Endodermal cell (in vitro differentiated cells): ENCODE data around the gene RNF114. TPM values are rescaled to one million over a fixed set of nuclear protein-coding genes. Genes with fewer than 3 reads are reported as not detected.

Experiments
- DNase-seq: peaks from one replicate; pipeline ENCODE4 v3.0.0-alpha.2; 2017
- H3K27ac ChIP-seq: 2 replicates; pipeline ENCODE4 v1.5.1; 2013; ENCODE audit warnings: mild to moderate bottlenecking, low read depth, low read length, moderate library complexity
- H3K27me3 ChIP-seq: 2 replicates; pipeline ENCODE4 v1.6.1; 2013; ENCODE audit warnings: mild to moderate bottlenecking, low read length, moderate library complexity; ENCODE audit not compliant: insufficient read depth, control insufficient read depth, poor library complexity, severe bottlenecking
- H3K36me3 ChIP-seq: 2 replicates; pipeline ENCODE4 v1.7.0; 2013; ENCODE audit warnings: mild to moderate bottlenecking, low read length, moderate library complexity; ENCODE audit not compliant: control insufficient read depth, insufficient read depth
- H3K4me1 ChIP-seq: one replicate; pipeline ENCODE4 v1.7.0; 2013; ENCODE audit warnings: low read length; ENCODE audit not compliant: control insufficient read depth, insufficient read depth
- H3K4me3 ChIP-seq: 2 replicates; pipeline ENCODE4 v1.5.1; 2013; ENCODE audit warnings: mild to moderate bottlenecking, low read length, moderate library complexity
- H3K9ac ChIP-seq: 2 replicates; pipeline ENCODE4 v1.6.1; 2013; ENCODE audit warnings: mild to moderate bottlenecking, low read length, moderate library complexity; ENCODE audit not compliant: poor library complexity, severe bottlenecking; ENCODE audit errors: extremely low read depth
- H3K9me3 ChIP-seq: 2 replicates; pipeline ENCODE4 v1.6.1; 2013; ENCODE audit warnings: mild to moderate bottlenecking, low read length, moderate library complexity; ENCODE audit not compliant: control insufficient read depth
- H3K27ac Mint-ChIP-seq: 2 replicates; pipeline ENCODE4 v1.8.0; 2020; ENCODE audit warnings: mixed read lengths
- H3K27me3 Mint-ChIP-seq: 2 replicates; pipeline ENCODE4 v1.8.0; 2021; ENCODE audit warnings: mild to moderate bottlenecking, mixed read lengths; ENCODE audit not compliant: insufficient read depth
- H3K36me3 Mint-ChIP-seq: 2 replicates; pipeline ENCODE4 v1.8.0; 2020; ENCODE audit warnings: low read depth, mixed read lengths
- H3K4me1 Mint-ChIP-seq: 2 replicates; pipeline ENCODE4 v1.8.0; 2020; ENCODE audit warnings: mixed read lengths
- H3K4me3 Mint-ChIP-seq: 2 replicates; pipeline ENCODE4 v1.8.0; 2020; ENCODE audit warnings: mild to moderate bottlenecking, moderate library complexity, mixed read lengths
- H3K9me3 Mint-ChIP-seq: 2 replicates; pipeline ENCODE4 v1.8.0; 2020; ENCODE audit warnings: mild to moderate bottlenecking, mixed read lengths
- CTCF ChIP-seq: fragments of 200-600 bp; sonication (generic); conservative IDR thresholded peaks from 2 replicates; pipeline ENCODE4 v1.5.0; 2021; ENCODE audit warnings: antibody characterized with exemption, mild to moderate bottlenecking
- WGBS, 2 experiments: methylation state at CpG; one replicate each; pipeline versions ENCODE4 v1.1.5 to v1.1.7; 2013; ENCODE audit warnings: missing lambda C conversion rate in 2 of 2, mixed read lengths in 1 of 2; ENCODE audit not compliant: insufficient coverage in 1 of 2, insufficient read length in 1 of 2; 5-methylcytosine and 5-hydroxymethylcytosine counted together
- total RNA-seq, 2 donors: library from RNA; stranded (reverse); fragmentation: NEBNext Ultra II Directional in 1 of 2; extraction: Animal tissue kit (Norgen Biotek cat#: 25700) in 1 of 2; gene quantifications; 2 replicates in 1 of 2; 3 replicates in 1 of 2; pipeline ENCODE4 v1.2.1, GENCODE V29; 2021

RNF114 gene
- total RNA-seq, 2 donors from 2014 or later, result 48.8 to 52.5 TPM

- no peak for DNase-seq
- TF ChIP-seq CTCF, result no peak
- Histone ChIP-seq H3K4me3 (peak overlapping the region; percentile 100), H3K27me3 (no peaks in the 10 kb centered on the region), H3K36me3 (peaks cover 32% of the 10 kb centered on the region), H3K9me3 (no peaks in the 10 kb centered on the region), H3K27ac (no peak overlapping the region), H3K4me1 (peaks cover 18% of the 10 kb centered on the region), H3K9ac (no peak overlapping the region)
- Mint-ChIP-seq H3K9me3 (no peaks in the 10 kb centered on the region), H3K27me3 (no peaks in the 10 kb centered on the region), H3K4me1 (peaks cover 34% of the 10 kb centered on the region), H3K27ac (peak overlapping the region; percentile 36), H3K36me3 (peaks cover 26% of the 10 kb centered on the region), H3K4me3 (peak overlapping the region; percentile 88)
- WGBS, 2 experiments, result 85 to 87% methylated on average over 10 to 12 of the region's 12 CpGs
Measured at GRCh38 chr20:49938173-49939163, 2.3 kb downstream of the RNF114 start.

- peaks cover 34% of the 10 kb centered on the region for H3K4me1 Mint-ChIP-seq
Measured at GRCh38 chr20:49941456-49941855, 5.3 kb downstream of the RNF114 start.

GRCh38 chr20:49942303-49942702 lies 6.1 kb downstream of the RNF114 start:
- no peak for DNase-seq
- Mint-ChIP-seq H3K36me3 (peaks cover 58% of the 10 kb centered on the region), H3K4me3 (no peak overlapping the region), H3K27ac (no peak overlapping the region), H3K9me3 (no peaks in the 10 kb centered on the region), H3K4me1 (peaks cover 28% of the 10 kb centered on the region), H3K27me3 (no peaks in the 10 kb centered on the region)
- Histone ChIP-seq H3K27ac (no peak overlapping the region), H3K9ac (no peak overlapping the region), H3K4me1 (peaks cover 18% of the 10 kb centered on the region), H3K9me3 (no peaks in the 10 kb centered on the region), H3K27me3 (no peaks in the 10 kb centered on the region), H3K36me3 (peaks cover 66% of the 10 kb centered on the region), H3K4me3 (no peak overlapping the region)
- no peak for TF ChIP-seq CTCF
- 77 to 94% methylated on average over 3 of the region's 3 CpGs for WGBS, 2 experiments

More at GRCh38 chr20:49941456-49941855, 5.3 kb downstream of the RNF114 start:
- no peak overlapping the region for H3K27ac ChIP-seq
- Mint-ChIP-seq H3K27me3 (no peaks in the 10 kb centered on the region), H3K9me3 (no peaks in the 10 kb centered on the region), H3K4me3 (no peak overlapping the region), H3K36me3 (peaks cover 52% of the 10 kb centered on the region), H3K27ac (peak overlapping the region; percentile 84)
- no peaks in the 10 kb centered on the region for H3K9me3 ChIP-seq
- H3K9ac ChIP-seq, result no peak overlapping the region
- no peak for TF ChIP-seq CTCF
- H3K36me3 ChIP-seq, result peaks cover 59% of the 10 kb centered on the region
- H3K4me1 ChIP-seq, result peaks cover 18% of the 10 kb centered on the region
- H3K27me3 ChIP-seq, result no peaks in the 10 kb centered on the region
- H3K4me3 ChIP-seq, result no peak overlapping the region
- DNase-seq, result no peak
- WGBS, 2 experiments, result 95 to 98% methylated on average over 15 of the region's 15 CpGs
